ENCODE data around the gene MFSD12.
"Not testable (repeated sequence)": the region's sequence is repeated elsewhere in the genome, so short reads cannot be mapped to it uniquely, and the experiment has no call there.

MFSD12 gene

DNA sequence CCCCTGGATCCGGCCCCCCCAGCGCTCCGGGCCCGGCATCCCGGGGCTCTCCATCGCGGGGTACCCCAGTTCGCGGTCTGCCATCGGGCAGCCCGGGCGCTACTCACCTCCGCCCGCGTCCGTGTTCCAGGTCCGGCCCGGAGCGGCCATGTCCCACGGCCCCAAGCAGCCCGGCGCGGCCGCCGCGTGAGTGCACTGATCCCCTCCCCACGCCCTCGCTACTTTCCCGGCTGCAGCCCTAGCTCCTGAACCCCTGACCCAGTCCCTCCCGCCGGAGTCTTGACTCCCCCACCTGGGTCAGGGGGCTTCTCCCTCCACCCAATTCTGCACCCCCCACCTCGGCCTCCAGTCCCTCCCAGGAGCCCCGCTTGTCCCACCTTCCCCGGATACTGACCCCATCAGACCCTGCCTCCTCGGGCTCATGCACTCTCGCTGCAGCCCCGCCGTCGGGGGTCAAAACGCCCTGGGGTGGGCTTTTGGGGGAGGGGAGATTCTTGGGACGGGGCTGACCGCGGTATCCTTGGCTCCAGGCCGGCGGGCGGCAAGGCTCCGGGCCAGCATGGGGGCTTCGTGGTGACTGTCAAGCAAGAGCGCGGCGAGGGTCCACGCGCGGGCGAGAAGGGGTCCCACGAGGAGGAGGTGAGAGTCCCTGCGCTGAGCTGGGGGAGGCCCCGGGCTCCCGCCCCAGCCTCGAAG lies 15.9 kb upstream of the MFSD12 start:
- Histone ChIP-seq H3K4me3 (replicated peaks; ENCODE audit: insufficient read depth, low read length) (peak overlapping the region; percentile 77), H3K27ac (replicated peaks) (peak overlapping the region; percentile 81), H3K27me3 (ENCODE audit: insufficient read depth, poor library complexity, severe bottlenecking) (no peaks in the 10 kb centered on the region)
- DNase-seq (ENCODE audit: low read depth in 1 of 2, low spot score in 1 of 2) = peak in 1 of 2 experiments; percentile 9
- no peak for TF ChIP-seq GABPA (IDR thresholded peaks at IDR 0.05; ENCODE audit: low read depth)
- TF ChIP-seq, protein P1, sequence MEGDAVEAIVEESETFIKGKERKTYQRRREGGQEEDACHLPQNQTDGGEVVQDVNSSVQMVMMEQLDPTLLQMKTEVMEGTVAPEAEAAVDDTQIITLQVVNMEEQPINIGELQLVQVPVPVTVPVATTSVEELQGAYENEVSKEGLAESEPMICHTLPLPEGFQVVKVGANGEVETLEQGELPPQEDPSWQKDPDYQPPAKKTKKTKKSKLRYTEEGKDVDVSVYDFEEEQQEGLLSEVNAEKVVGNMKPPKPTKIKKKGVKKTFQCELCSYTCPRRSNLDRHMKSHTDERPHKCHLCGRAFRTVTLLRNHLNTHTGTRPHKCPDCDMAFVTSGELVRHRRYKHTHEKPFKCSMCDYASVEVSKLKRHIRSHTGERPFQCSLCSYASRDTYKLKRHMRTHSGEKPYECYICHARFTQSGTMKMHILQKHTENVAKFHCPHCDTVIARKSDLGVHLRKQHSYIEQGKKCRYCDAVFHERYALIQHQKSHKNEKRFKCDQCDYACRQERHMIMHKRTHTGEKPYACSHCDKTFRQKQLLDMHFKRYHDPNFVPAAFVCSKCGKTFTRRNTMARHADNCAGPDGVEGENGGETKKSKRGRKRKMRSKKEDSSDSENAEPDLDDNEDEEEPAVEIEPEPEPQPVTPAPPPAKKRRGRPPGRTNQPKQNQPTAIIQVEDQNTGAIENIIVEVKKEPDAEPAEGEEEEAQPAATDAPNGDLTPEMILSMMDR (IDR thresholded peaks at IDR 0.05; ENCODE audit: insufficient read depth, low read length) = no peak
- no peak for TF ChIP-seq POLR2AphosphoS5 (IDR thresholded peaks at IDR 0.05; ENCODE audit: low read depth)
- TF ChIP-seq, protein P2, sequence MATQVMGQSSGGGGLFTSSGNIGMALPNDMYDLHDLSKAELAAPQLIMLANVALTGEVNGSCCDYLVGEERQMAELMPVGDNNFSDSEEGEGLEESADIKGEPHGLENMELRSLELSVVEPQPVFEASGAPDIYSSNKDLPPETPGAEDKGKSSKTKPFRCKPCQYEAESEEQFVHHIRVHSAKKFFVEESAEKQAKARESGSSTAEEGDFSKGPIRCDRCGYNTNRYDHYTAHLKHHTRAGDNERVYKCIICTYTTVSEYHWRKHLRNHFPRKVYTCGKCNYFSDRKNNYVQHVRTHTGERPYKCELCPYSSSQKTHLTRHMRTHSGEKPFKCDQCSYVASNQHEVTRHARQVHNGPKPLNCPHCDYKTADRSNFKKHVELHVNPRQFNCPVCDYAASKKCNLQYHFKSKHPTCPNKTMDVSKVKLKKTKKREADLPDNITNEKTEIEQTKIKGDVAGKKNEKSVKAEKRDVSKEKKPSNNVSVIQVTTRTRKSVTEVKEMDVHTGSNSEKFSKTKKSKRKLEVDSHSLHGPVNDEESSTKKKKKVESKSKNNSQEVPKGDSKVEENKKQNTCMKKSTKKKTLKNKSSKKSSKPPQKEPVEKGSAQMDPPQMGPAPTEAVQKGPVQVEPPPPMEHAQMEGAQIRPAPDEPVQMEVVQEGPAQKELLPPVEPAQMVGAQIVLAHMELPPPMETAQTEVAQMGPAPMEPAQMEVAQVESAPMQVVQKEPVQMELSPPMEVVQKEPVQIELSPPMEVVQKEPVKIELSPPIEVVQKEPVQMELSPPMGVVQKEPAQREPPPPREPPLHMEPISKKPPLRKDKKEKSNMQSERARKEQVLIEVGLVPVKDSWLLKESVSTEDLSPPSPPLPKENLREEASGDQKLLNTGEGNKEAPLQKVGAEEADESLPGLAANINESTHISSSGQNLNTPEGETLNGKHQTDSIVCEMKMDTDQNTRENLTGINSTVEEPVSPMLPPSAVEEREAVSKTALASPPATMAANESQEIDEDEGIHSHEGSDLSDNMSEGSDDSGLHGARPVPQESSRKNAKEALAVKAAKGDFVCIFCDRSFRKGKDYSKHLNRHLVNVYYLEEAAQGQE (IDR thresholded peaks at IDR 0.05; ENCODE audit: insufficient replicate concordance, low read depth) = no peak
- no peak for TF ChIP-seq SPI1 (IDR thresholded peaks at IDR 0.05; ENCODE audit: borderline replicate concordance, low read depth)

DNA sequence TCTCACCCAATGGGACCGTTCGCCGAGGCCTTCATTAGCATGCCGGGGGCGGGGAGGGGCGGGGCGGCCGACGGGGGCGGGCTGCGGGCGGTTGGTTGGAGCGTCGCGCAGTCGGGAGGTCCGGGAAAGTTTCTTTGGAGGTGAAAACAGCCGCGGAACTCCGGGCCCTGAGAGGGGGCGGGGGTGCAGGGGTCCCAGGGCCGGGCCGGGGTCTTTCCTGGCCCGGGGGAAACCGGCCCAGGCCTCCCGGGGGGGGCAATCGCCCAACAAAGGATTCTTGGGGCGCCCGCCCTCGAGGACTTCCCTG lies 15.4 kb upstream of the MFSD12 start, which contains the start of gene HMG20B:
Gene HMG20B (plus strand): TSS at position 90 of the 307 bp plus-strand sequence. CDS start 366 bp downstream, outside the sequence.
- DNase-seq (ENCODE audit: low read depth in 1 of 2, low spot score in 1 of 2) = no peak
- TF ChIP-seq, protein P1 (IDR thresholded peaks at IDR 0.05; ENCODE audit: insufficient read depth, low read length) = no peak
- TF ChIP-seq POLR2AphosphoS5 (IDR thresholded peaks at IDR 0.05; ENCODE audit: low read depth) = no peak
- no peak for TF ChIP-seq SPI1 (IDR thresholded peaks at IDR 0.05; ENCODE audit: borderline replicate concordance, low read depth)
- no peak for TF ChIP-seq GABPA (IDR thresholded peaks at IDR 0.05; ENCODE audit: low read depth)
- TF ChIP-seq, protein P2 (IDR thresholded peaks at IDR 0.05; ENCODE audit: insufficient replicate concordance, low read depth) = no peak
- H3K27ac ChIP-seq (replicated peaks) = peak within 1 kb of the TSS; percentile 81
- H3K4me3 ChIP-seq (replicated peaks; ENCODE audit: insufficient read depth, low read length) = peak within 1 kb of the TSS; percentile 77
- H3K27me3 ChIP-seq (ENCODE audit: insufficient read depth, poor library complexity, severe bottlenecking) = no peaks in the 10 kb centered on the region

DNA sequence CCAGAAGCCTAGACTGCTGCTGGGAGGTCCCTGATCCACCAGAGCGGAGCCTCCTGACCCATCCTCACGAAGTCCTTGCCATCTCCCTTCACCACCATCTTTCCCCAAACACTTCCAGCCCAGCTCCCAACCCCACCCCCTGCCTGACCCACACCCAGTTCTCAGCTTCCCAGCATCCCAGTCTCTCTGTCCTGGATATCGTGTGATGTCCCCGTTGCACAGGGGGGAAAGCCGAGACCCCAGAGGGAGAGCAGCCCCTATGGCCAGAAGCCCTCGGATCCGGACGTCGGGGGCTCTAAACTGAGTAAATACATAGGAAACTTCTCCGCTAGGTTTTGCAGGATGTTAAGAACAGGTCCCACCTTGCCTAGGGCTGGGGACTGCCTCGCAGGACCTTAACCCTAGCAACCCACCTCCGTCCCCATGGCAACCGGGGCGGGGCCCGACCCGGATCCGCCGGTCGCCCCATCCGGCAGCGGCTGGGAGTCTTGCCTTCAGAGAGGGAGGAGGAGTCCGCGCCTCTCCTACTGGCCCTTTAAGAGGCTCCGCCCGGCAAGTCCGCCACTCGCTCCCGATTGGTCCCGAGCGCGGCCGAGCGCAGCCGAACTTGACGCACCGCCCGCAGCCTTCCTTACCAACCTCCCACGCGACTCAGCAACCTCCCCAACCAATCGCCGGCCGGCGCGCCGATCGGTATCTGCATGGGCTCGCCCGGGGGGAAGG lies 14.9 kb upstream of the MFSD12 start:
- peak overlapping the region; percentile 50 for H3K27ac ChIP-seq (replicated peaks)

DNA sequence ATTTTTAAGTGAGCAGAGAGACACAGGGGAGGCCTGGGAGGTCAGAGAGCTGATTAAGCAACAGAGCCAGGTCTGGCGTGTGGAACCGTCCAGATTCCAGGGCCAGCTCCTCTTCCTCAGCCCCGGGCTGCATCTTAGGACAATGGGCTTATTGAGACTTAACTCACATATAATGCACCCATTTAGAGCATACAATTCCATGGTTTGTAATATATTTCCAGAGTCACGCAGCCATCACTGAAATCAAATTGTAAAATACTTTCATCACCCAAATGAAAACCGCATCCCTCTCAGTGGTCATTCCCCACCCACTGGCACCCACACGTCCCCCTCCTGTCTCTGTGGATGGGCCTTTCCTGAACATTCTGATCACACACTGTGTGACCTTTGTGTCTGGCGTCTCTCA lies 13.2 kb upstream of the MFSD12 start:
- H3K27ac ChIP-seq (replicated peaks) = no peak overlapping the region
- no peak overlapping the region for H3K4me3 ChIP-seq (replicated peaks; ENCODE audit: insufficient read depth, low read length)
- no peak for DNase-seq (ENCODE audit: low read depth in 1 of 2, low spot score in 1 of 2)
- no peaks in the 10 kb centered on the region for H3K27me3 ChIP-seq (ENCODE audit: insufficient read depth, poor library complexity, severe bottlenecking)
- no peak for TF ChIP-seq SPI1 (IDR thresholded peaks at IDR 0.05; ENCODE audit: borderline replicate concordance, low read depth)
- TF ChIP-seq GABPA (IDR thresholded peaks at IDR 0.05; ENCODE audit: low read depth) = no peak
- TF ChIP-seq POLR2AphosphoS5 (IDR thresholded peaks at IDR 0.05; ENCODE audit: low read depth) = no peak
- TF ChIP-seq, protein P1 (IDR thresholded peaks at IDR 0.05; ENCODE audit: insufficient read depth, low read length) = no peak
- TF ChIP-seq, protein P2 (IDR thresholded peaks at IDR 0.05; ENCODE audit: insufficient replicate concordance, low read depth) = no peak

More for the DNA sequence above, 14.9 kb upstream of the MFSD12 start:
- no peaks in the 10 kb centered on the region for H3K27me3 ChIP-seq (ENCODE audit: insufficient read depth, poor library complexity, severe bottlenecking)
- H3K4me3 ChIP-seq (replicated peaks; ENCODE audit: insufficient read depth, low read length) = peak overlapping the region; percentile 49
- peak; percentile 99 to 100 for DNase-seq (ENCODE audit: low read depth in 1 of 2, low spot score in 1 of 2)
- TF ChIP-seq SPI1 (IDR thresholded peaks at IDR 0.05; ENCODE audit: borderline replicate concordance, low read depth) = no peak
- TF ChIP-seq POLR2AphosphoS5 (IDR thresholded peaks at IDR 0.05; ENCODE audit: low read depth) = no peak

DNA sequence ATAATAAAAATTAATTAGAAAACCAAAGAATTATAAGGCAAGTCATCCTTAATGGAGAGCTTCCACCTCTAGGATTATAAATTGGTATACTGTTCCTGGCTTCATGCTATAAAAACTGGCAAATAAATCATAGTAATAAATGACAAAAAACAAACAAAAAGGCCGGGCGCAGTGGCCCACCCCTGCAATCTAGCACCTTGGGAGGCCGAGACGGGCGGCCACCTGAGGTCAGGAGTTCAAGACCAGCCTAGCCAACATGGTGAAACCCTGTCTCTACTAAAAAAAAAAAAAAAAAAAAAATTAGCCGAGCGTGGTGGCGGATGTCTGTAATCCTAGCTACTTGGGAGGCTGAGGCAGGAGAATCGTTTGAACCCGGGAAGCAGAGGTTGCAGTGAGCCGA lies 12.7 kb upstream of the MFSD12 start:
- not testable (repeated sequence) for DNase-seq (ENCODE audit: low read depth in 1 of 2, low spot score in 1 of 2); H3K27me3 ChIP-seq (ENCODE audit: insufficient read depth, poor library complexity, severe bottlenecking); H3K27ac ChIP-seq (replicated peaks); H3K4me3 ChIP-seq (replicated peaks; ENCODE audit: insufficient read depth, low read length)
